NT2/D1 (cell line): ENCODE results near the gene MAP7.
"Not testable (repeated sequence)": the region's sequence is repeated elsewhere in the genome, so short reads cannot be mapped to it uniquely, and the experiment has no call there.

Source experiments
- SUZ12 ChIP-seq: IDR thresholded peaks from 2 replicates; pipeline ENCODE4 v1.6.1; 2011; ENCODE audit not compliant: insufficient read length, insufficient read depth; ENCODE audit errors: extremely low read depth
- YY1 ChIP-seq: IDR thresholded peaks from 2 replicates; pipeline ENCODE4 v1.6.1; 2011; ENCODE audit not compliant: insufficient read length, insufficient read depth
- ZNF274 ChIP-seq: IDR thresholded peaks from 2 replicates; pipeline ENCODE4 v1.6.1; 2011; ENCODE audit warnings: mild to moderate bottlenecking, low read depth, low read length

DNA sequence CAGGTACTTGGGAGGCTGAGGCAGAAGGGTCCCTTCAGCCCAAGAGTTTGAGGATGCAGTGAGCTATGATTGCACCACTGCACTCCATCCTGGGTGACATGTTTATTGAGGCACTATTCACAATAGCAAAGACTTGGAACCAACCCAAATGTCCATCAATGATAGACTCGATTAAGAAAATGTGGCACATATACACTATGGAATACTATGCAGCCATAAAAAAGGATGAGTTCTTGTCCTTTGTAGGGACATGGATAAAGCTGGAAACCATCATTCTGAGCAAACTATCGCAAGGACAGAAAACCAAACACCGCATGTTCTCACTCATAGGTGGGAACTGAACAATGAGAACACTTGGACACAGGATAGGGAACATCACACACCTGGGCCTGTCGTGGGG, 149.0 kb downstream of the MAP7 start:
- not testable (repeated sequence) for TF ChIP-seq YY1, SUZ12, ZNF274
